Omental fat pad (tissue), 4 donors: ENCODE measurements around the gene OR51B2. TPM values are rescaled to one million over a fixed set of nuclear protein-coding genes. Genes with fewer than 3 reads are reported as not detected.

Experiments
- ATAC-seq: fragments of 150-250 bp; one replicate; pipeline ENCODE4 v1.9.1; 2016; ENCODE audit warnings: mild to moderate bottlenecking, moderate library complexity; ENCODE audit not compliant: low FRiP score
- DNase-seq: peaks from one replicate; pipeline ENCODE4 v3.0.0-alpha.2; 2019; ENCODE audit warnings: low spot score
- CTCF ChIP-seq, 3 donors: fragments of 450-650 bp; IDR thresholded peaks; one replicate each; pipeline ENCODE4 v1.5.1; 2016 to 2017; ENCODE audit warnings: antibody characterized with exemption in 3 of 3, mild to moderate bottlenecking in 3 of 3, moderate library complexity in 2 of 3
- total RNA-seq, 4 donors: library from RNA; depleted of rRNA; stranded (reverse); fragments of >200 nt; gene quantifications; one replicate each; pipeline ENCODE4 v1.1.0, GENCODE V29; 2016

OR51B2 gene
- total RNA-seq, 4 donors from 2014 or later = 0.46 to 1.1 TPM; not detected in 2

DNA sequence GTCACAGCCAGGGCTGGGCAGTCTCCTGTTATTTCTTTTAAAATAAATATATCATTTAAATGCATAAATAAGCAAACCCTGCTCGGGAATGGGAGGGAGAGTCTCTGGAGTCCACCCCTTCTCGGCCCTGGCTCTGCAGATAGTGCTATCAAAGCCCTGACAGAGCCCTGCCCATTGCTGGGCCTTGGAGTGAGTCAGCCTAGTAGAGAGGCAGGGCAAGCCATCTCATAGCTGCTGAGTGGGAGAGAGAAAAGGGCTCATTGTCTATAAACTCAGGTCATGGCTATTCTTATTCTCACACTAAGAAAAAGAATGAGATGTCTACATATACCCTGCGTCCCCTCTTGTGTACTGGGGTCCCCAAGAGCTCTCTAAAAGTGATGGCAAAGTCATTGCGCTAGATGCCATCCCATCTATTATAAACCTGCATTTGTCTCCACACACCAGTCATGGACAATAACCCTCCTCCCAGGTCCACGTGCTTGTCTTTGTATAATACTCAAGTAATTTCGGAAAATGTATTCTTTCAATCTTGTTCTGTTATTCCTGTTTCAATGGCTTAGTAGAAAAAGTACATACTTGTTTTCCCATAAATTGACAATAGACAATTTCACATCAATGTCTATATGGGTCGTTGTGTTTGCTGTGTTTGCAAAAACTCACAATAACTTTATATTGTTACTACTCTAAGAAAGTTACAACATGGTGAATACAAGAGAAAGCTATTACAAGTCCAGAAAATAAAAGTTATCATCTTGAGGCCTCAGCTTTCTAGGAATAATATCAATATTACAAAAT is 35.8 kb downstream of the OR51B2 start:
- TF ChIP-seq CTCF (IDR thresholded peaks at IDR 0.05) = no peak
- DNase-seq (no peak), ATAC-seq (no peak)

DNA sequence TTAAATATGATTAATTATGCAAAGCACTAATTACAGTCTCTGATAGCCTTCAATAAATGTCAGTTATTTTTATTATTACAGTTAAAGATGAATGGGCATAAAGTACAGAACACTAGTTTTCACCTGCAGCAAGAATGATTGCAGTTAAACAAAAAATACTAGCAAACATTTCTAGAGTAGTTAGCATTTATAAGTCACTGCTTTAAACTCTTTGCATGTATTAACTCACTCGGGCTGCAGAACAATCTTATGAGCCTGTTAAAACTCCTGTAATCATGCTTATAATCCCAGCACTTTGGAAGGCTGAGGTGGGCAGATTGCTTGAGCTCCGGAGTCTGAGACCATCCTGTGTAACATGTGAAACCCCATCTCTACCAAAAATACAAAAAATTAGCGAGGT is 37.2 kb downstream of the OR51B2 start:
- no peak for TF ChIP-seq CTCF (IDR thresholded peaks at IDR 0.05)
- ATAC-seq = no peak
- DNase-seq = no peak

GRCh38 chr11:5286351-5286750 is 37.7 kb downstream of the OR51B2 start:
- DNase-seq (no peak), ATAC-seq (no peak)
- no peak for TF ChIP-seq CTCF (IDR thresholded peaks at IDR 0.05)

DNA sequence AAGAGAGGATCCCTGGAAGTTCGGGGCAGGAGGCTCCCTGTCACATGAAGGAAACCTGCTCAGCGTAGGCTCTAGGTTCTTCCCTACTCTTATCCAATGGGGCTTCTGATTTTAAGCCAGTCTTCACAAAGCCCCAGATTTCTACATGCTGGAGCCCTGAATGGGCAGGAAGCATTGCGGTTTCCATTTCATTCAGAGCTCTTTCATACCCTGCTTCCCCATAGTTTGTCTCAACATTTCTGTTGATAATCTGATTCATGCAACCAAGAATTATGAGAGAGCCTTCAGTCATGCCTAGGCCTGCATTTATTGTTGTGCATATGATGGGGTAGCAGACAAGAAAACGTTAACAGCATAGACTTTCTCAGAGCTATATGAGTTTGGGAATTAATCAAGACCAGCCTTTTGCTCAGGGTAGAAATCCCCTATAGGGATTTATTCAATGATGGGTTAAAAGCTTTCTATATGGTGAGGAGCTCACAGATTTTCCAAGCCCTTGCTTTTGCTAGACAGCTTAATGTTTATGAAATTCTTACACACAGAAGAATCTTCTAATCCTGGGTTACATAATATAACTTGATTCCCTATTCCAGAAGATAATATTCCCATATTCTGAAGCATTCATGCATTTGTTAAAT is 38.3 kb downstream of the OR51B2 start:
- DNase-seq (no peak), ATAC-seq (no peak)
- no peak for TF ChIP-seq CTCF (IDR thresholded peaks at IDR 0.05)

DNA sequence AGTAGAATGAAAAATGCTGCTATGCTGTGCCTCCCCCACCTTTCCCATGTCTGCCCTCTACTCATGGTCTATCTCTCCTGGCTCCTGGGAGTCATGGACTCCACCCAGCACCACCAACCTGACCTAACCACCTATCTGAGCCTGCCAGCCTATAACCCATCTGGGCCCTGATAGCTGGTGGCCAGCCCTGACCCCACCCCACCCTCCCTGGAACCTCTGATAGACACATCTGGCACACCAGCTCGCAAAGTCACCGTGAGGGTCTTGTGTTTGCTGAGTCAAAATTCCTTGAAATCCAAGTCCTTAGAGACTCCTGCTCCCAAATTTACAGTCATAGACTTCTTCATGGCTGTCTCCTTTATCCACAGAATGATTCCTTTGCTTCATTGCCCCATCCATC is 39.5 kb downstream of the OR51B2 start:
- DNase-seq (no peak), ATAC-seq (no peak)
- no peak for TF ChIP-seq CTCF (IDR thresholded peaks at IDR 0.05)

DNA sequence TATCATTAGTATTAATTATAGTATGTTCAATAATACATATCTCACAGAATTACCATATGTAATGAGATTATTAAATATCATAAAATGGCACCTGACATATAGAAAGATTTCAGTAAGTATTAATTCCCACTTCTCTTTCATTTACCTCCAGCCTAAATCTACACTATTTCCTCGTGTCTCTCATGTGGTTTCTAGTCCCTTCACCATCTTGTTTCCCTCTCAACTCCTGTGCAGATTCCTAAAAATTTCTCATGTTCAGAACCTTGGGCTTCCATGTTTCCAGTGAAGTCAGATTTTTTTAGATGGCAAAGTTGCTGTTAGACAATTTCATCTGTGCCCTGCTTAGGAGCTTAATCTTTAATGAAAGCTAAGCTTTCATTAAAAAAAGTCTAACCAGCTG is 40.2 kb downstream of the OR51B2 start:
- no peak for ATAC-seq
- DNase-seq = no peak
- no peak for TF ChIP-seq CTCF (IDR thresholded peaks at IDR 0.05)

- DNase-seq = no peak
- ATAC-seq = no peak
- TF ChIP-seq CTCF (IDR thresholded peaks at IDR 0.05) = no peak
Measured at GRCh38 chr11:5283086-5283485, 41.0 kb downstream of the OR51B2 start.
